Heart left ventricle (tissue), 13 donors: ENCODE data around the gene LIN7B.
"Not testable (repeated sequence)": the region's sequence is repeated elsewhere in the genome, so short reads cannot be mapped to it uniquely, and the experiment has no call there.

Experiments used
- POLR2A ChIP-seq, 2 donors: fragments of 450-650 bp; IDR thresholded peaks; one replicate each; pipeline ENCODE4 v1.6.1; 2017; ENCODE audit warnings: antibody characterized with exemption in 2 of 2, mild to moderate bottlenecking in 2 of 2, moderate library complexity in 2 of 2
- TF ChIP-seq, protein P1 (sequence below), 12 donors: fragments of 200-600 bp; sonication (generic) in 4 of 12; IDR thresholded peaks; one replicate each; pipeline versions ENCODE4 v1.5.0 to v1.8.0; 2018 to 2022; ENCODE audit warnings: antibody characterized with exemption in 12 of 12, mild to moderate bottlenecking in 5 of 12
- donor health status: ischemic (EF 13 %, LVEDD 7.1; RV severe dilation, severe dysfunction).
- donor health status: DM: no; HTN: yes; CAD: no.
- donor health status: DM: no; HTN: no; CAD: no.
- donor health status: ischemic (EF 25% LVEDD 6.9; RV normal size, moderate dysfunction).
- donor health status: ischemic (EF 25% LVEDD 5.7; RV mildly dilated, moderate dysfunction).
- donor health status: ischemic (EF 35%, LVEDD 5.7; RV mildly dilated, moderate dysfunction).
- donor health status: nonischemic (EF 11% LVEDD 7.7; RV severe dilation, severe dysfunction).
- donor health status: DM: yes; HTN: yes; CAD: no.
- donor health status: PGD.
- donor health status: ischemic (EF 29% LVEDD 5.4; RV normal size, mild dysfunction).
- donor health status: nonischemic (EF 23%, LVEDD 6.1; RV moderate dilation, normal function).

DNA sequence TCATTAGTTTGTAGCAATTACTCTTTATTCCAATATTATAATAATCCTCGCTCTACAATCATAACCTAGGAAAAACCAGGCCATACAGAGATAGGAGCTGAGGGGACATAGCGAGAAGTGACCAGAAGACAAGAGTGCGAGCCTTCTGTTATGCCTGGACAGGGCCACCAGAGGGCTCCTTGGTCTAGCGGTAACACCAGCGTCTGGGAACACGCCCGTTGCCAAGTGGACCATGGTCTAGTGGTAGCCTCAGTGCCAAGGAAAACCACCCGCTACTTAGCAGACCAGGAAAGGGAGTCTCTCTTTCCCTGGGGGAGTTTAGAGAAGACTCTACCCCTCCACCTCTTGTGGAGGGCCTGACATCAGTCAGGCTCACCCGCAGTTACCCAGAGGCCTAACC, 39.3 kb upstream of the LIN7B start:
- TF ChIP-seq, protein P1, sequence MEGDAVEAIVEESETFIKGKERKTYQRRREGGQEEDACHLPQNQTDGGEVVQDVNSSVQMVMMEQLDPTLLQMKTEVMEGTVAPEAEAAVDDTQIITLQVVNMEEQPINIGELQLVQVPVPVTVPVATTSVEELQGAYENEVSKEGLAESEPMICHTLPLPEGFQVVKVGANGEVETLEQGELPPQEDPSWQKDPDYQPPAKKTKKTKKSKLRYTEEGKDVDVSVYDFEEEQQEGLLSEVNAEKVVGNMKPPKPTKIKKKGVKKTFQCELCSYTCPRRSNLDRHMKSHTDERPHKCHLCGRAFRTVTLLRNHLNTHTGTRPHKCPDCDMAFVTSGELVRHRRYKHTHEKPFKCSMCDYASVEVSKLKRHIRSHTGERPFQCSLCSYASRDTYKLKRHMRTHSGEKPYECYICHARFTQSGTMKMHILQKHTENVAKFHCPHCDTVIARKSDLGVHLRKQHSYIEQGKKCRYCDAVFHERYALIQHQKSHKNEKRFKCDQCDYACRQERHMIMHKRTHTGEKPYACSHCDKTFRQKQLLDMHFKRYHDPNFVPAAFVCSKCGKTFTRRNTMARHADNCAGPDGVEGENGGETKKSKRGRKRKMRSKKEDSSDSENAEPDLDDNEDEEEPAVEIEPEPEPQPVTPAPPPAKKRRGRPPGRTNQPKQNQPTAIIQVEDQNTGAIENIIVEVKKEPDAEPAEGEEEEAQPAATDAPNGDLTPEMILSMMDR (IDR thresholded peaks at IDR 0.05): peak; percentile 47 to 75 (median 69)
- TF ChIP-seq POLR2A (IDR thresholded peaks at IDR 0.05): not testable (repeated sequence)
